ENCODE results near the gene ZNF286A. TPM values are rescaled to one million over a fixed set of nuclear protein-coding genes. Genes with fewer than 3 reads are reported as not detected.
"Not testable (repeated sequence)": the region's sequence is repeated elsewhere in the genome, so short reads cannot be mapped to it uniquely, and the experiment has no call there.

The ZNF286A gene
- total and polyA plus RNA-seq, 9 donors = 13.6 to 37.1 (median 30.7) TPM

DNA sequence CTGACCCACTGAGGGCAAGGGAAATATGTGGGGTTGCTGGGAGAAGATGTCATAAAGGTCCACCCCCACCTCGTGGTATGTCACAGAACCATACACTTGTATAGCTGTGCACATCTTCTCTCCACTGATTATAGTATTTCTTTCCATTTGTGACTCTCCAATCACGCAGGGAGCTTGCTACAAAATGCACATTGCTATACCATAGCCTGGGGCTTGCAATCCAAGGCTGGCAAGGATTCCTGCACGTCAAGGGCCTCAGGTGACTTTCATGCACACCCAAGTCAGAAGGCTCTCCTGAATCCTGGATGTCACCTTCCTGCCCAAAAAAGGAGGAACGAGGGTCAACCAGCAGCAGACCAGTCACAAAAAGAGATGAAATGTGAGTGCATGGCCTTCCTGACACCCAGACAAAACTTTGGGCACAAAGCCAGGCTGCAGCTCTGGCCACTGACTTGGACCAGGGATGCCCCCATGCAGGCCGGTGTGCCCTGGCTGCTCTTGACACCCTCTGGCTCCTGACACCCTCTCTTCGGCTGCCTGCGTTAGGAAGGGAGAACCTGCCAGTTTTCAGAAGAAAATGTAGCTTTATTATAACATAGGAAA, 44.6 kb downstream of the ZNF286A start:
- no peak overlapping the region for H3K4me3 ChIP-seq
- H3K4me1 ChIP-seq (ENCODE audit: insufficient read depth) = peaks cover 4% of the 10 kb centered on the region
- H3K27ac ChIP-seq = peak overlapping the region in 1 of 2 donors; percentile 16
- no peaks in the 10 kb centered on the region for H3K27me3 ChIP-seq
- H3K36me3 ChIP-seq = no peaks in the 10 kb centered on the region
- 33 to 60% (median 38%) methylated on average over 7 of the region's 7 CpGs for WGBS, 3 donors
- no peak for DNase-seq
- TF ChIP-seq POLR2A (IDR thresholded peaks at IDR 0.05) (no peak), EP300 (IDR thresholded peaks at IDR 0.05) (no peak)
- TF ChIP-seq, protein P1, sequence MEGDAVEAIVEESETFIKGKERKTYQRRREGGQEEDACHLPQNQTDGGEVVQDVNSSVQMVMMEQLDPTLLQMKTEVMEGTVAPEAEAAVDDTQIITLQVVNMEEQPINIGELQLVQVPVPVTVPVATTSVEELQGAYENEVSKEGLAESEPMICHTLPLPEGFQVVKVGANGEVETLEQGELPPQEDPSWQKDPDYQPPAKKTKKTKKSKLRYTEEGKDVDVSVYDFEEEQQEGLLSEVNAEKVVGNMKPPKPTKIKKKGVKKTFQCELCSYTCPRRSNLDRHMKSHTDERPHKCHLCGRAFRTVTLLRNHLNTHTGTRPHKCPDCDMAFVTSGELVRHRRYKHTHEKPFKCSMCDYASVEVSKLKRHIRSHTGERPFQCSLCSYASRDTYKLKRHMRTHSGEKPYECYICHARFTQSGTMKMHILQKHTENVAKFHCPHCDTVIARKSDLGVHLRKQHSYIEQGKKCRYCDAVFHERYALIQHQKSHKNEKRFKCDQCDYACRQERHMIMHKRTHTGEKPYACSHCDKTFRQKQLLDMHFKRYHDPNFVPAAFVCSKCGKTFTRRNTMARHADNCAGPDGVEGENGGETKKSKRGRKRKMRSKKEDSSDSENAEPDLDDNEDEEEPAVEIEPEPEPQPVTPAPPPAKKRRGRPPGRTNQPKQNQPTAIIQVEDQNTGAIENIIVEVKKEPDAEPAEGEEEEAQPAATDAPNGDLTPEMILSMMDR (IDR thresholded peaks at IDR 0.05) = no peak
- intact Hi-C loops (cut with DNase I) = no loop called here
- no peaks in the 10 kb centered on the region for H3K9me3 ChIP-seq

DNA sequence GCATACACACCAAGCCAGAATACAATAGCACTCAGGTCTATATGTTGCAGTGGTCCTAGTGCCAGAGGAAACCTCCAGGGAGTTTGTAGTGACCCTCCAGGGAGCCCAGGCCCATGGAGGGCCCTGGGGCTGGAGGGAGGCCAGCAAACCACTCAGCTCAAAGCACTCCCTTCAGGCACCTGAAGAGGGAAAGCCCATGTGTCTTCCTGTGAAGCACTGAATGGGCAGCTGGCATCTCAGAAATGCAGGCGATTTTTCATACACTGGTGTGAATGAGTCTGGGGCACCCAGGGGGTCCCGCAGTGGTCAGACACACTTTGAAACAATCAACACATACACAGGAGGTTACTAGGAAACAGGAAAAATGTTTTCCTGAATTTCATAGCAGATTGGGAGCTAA, 45.3 kb downstream of the ZNF286A start:
- TF ChIP-seq, protein P1 (IDR thresholded peaks at IDR 0.05) = no peak
- TF ChIP-seq EP300 (IDR thresholded peaks at IDR 0.05) (no peak), POLR2A (IDR thresholded peaks at IDR 0.05) (no peak)
- intact Hi-C loops (cut with DNase I) = no loop called here
- Histone ChIP-seq H3K4me3 (no peak overlapping the region), H3K27me3 (no peaks in the 10 kb centered on the region), H3K27ac (peak overlapping the region in 1 of 2 donors; percentile 16), H3K9me3 (no peaks in the 10 kb centered on the region), H3K36me3 (no peaks in the 10 kb centered on the region), H3K4me1 (ENCODE audit: insufficient read depth) (peaks cover 4% of the 10 kb centered on the region)
- 24 to 74% (median 31%) methylated on average over 2 of the region's 2 CpGs for WGBS, 3 donors
- no peak for DNase-seq

DNA sequence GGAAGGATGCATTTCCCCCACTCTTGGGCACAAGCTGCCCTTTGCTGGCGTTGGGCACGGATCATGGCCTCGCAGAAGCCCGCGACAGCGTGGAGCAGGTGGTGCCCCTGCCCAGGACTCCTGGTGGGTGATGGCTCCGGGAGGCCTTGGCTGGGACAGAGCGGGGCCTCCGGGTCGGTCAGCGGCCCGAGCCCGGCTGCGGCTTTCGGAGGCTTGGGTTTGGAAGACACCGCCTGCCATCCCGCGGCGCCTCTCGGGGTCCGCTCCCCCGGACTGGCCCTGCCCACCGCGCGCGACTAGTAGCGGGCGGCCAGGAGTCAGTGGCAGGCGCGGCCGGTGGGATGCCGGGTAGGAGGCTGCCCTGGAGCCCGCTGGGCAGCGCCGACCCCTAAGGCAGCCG, 49.9 kb downstream of the ZNF286A start:
- H3K4me3 ChIP-seq; H3K4me1 ChIP-seq (ENCODE audit: insufficient read depth); DNase-seq; H3K9me3 ChIP-seq; H3K27me3 ChIP-seq; intact Hi-C loops (cut with DNase I); H3K36me3 ChIP-seq: not testable (repeated sequence)
- 28 to 66% (median 47%) methylated on average over 8 to 36 of the region's 36 CpGs for WGBS, 3 donors
- H3K27ac ChIP-seq = peak overlapping the region in 1 of 2 donors; percentile 33

DNA sequence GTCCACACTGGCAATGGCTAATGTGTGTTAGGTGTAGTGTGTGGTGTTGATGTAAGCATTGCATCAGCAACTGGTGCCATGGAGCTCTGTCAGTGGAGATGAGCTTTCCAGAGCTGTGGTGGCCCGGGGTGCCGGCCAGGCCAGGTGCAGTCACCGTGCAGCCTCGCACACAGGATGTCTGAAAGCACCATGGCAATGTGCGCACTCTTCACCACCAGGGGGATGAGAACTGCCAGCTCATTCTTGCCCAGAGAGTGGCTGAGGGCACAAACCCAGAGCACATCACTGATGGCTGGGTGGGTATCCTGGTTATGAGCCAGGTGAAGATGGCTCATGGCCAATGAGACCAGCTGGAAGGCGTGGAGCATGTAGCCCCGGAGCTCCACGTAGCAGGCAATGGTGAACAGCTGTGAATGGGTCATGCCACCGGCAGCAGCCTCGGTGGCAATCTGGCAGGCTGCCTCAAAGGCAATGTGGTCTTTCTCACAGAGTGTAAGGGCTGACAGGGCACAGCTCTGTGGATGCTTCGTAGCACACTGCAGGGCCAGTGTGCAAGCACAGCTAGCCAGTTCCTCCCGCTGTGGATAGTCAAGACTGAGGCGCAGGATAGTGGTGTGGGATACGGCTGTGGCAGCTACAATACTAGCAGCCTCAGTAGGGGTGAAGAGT, 69.4 kb downstream of the ZNF286A start:
- 33 to 100% (median 79%) methylated on average over 3 to 8 of the region's 14 CpGs for WGBS, 3 donors
- H3K4me3 ChIP-seq; H3K27ac ChIP-seq; H3K4me1 ChIP-seq (ENCODE audit: insufficient read depth); H3K36me3 ChIP-seq; H3K9me3 ChIP-seq; DNase-seq; H3K27me3 ChIP-seq; intact Hi-C loops (cut with DNase I): not testable (repeated sequence)

Small RNAs within 50 kb of the gene (small RNA-seq; reads per million reads assigned to genes)
- gene ZNF29P = not detected

Other genes with a start within 250 kb of the ZNF286A start
- 10 to 100 TPM in 2 of 7 donors, 1 to 10 TPM in 5; 4.1 to 11.7 (median 7.2) TPM for gene CDRT4, start 232.1 kb upstream of the ZNF286A start, total RNA-seq
- 1 to 10 TPM; 4.7 to 7.4 TPM for gene CDRT4, start 232.1 kb upstream of the ZNF286A start, polyA plus RNA-seq
- gene TVP23C, start 136.3 kb upstream of the ZNF286A start, total RNA-seq = 10 to 100 TPM; 16.7 to 31.7 (median 24.7) TPM
- gene TVP23C, start 136.3 kb upstream of the ZNF286A start, polyA plus RNA-seq = 10 to 100 TPM in 1 of 2 donors, 1 to 10 TPM in 1; 5.8 to 11.5 TPM
- gene FBXW10B, start 80.0 kb upstream of the ZNF286A start, total RNA-seq = 1 to 10 TPM in 1 of 7 donors, under 1 TPM in 2, not detected in 4; 0.10 to 1.4 (median 0.60) TPM
- under 1 TPM; 0.08 to 0.72 TPM for gene FBXW10B, start 80.0 kb upstream of the ZNF286A start, polyA plus RNA-seq
- 10 to 100 TPM in 5 of 7 donors, 1 to 10 TPM in 2; 3.8 to 14.0 (median 11.2) TPM for gene TRIM16, start 15.4 kb upstream of the ZNF286A start, total RNA-seq
- gene TRIM16, start 15.4 kb upstream of the ZNF286A start, polyA plus RNA-seq = 10 to 100 TPM in 1 of 2 donors, 1 to 10 TPM in 1; 7.4 to 17.2 TPM
- under 1 TPM in 5 of 7 donors, not detected in 2; 0.32 to 0.69 (median 0.38) TPM for gene TBC1D26, start 32.5 kb downstream of the ZNF286A start, total RNA-seq
- gene TBC1D26, start 32.5 kb downstream of the ZNF286A start, polyA plus RNA-seq = under 1 TPM in 1 of 2 donors, not detected in 1; 0.08 TPM
- gene ADORA2B, start 245.4 kb downstream of the ZNF286A start, total RNA-seq = 1 to 10 TPM in 1 of 7 donors, under 1 TPM in 3, not detected in 3; 0.13 to 1.0 (median 0.28) TPM
- under 1 TPM; 0.06 to 0.72 TPM for gene ADORA2B, start 245.4 kb downstream of the ZNF286A start, polyA plus RNA-seq

Measured in ovary (tissue), 9 donors.